Esophagus mucosa (tissue), 1 donor: ENCODE results near the gene POLD4. TPM values are rescaled to one million over a fixed set of nuclear protein-coding genes. Genes with fewer than 3 reads are reported as not detected.
A peak's percentile ranks its signal among the peaks of the same experiment; 100 is the strongest.
"Not testable (repeated sequence)": the region's sequence is repeated elsewhere in the genome, so short reads cannot be mapped to it uniquely, and the experiment has no call there.

Source experiments
- ATAC-seq: fragments of 200-7000 bp; cut with Tn5 transposase; one replicate; pipeline ENCODE4 v1.9.1; 2020
- total RNA-seq: library from RNA; stranded (reverse); gene quantifications from one replicate; pipeline ENCODE4 v1.2.4, GENCODE V29; 2023
- donor health status: DM: yes; HTN: yes; CAD: no.

Gene POLD4
- total RNA-seq: 61.7 TPM

DNA sequence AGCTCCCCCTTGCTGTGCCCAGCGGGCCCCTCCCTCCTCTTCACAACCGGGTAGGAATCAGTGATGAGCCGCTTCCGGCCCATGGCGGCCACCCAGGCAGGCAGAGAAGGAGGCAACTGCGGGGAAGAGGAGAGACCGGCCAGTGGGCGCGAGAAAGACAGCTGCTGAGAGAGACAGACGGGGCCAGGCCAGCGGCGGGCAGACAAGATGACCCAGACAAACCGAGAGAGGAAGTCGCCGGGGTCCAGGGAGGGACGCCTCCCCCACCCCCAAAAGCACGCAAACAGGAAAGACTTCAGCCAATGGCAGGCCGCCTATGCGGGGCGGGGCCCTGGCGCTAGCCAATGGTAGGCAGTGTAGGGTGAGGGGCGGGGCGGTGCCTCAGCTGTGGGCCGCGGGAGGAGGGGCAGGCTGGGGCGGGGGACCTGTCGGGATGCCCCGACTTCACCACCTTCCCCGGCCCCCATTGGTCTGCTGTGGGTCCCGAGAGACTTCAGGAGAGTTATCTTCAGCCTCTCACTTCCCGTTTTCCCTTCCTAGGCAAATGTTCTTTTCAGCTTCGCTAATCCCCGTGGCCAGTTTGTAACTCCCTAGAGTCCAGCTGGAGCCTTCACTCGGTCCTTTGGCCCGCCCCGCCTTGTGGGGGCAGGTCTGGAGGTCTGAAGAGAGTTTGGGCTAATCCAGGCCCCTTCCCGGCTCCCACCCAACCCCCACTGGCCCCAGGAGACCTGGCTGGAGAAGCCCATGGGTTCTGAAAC, at the start of gene POLD4:
POLD4 (minus strand) TSS at position 230 of the 758 bp plus-strand sequence; CDS start at position 83, 147 bp downstream.
- ATAC-seq: peak; percentile 86

GRCh38 chr11:67403085-67403484, 49.7 kb upstream of the POLD4 start:
- not testable (repeated sequence) for ATAC-seq

- not testable (repeated sequence) for ATAC-seq
These were observed 49.0 kb upstream of the POLD4 start for GRCh38 chr11:67402192-67402839.

- ATAC-seq: peak; percentile 89
These were observed 48.3 kb upstream of the POLD4 start, which contains the start of gene PPP1CA for GRCh38 chr11:67401495-67402191. PPP1CA (minus strand) TSS chr11:67401858; CDS start chr11:67401782, 76 bp downstream.

DNA sequence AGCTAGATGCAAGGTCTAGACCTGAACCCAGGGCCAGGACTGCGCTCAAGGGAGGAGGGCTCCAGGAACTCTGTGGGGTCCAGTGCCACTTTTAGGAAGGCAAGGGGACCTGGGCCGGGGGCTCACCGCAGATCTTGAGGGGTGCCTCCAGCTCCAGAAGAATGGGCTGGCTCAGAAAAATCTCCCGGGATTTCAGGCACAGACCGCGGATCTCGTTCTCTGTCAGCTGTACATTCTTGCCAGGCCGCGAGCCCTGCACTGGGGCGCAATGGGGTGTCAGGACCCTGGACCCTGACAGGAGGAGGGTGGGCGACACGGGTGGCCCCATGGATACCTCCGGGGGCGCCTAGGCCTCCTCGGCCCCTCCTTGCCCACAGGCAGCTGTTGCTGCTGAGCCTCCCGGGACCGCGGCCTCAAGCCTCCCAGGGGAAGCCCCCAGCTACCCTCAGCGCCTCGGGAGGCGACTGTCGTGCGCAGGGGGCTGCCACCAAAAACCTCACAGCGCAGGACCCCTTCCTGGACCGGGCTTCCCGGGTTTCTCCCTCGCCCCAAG, 47.7 kb upstream of the POLD4 start:
- peak; percentile 3 for ATAC-seq

GRCh38 chr11:67400251-67400941, 47.0 kb upstream of the POLD4 start:
- ATAC-seq: no peak

DNA sequence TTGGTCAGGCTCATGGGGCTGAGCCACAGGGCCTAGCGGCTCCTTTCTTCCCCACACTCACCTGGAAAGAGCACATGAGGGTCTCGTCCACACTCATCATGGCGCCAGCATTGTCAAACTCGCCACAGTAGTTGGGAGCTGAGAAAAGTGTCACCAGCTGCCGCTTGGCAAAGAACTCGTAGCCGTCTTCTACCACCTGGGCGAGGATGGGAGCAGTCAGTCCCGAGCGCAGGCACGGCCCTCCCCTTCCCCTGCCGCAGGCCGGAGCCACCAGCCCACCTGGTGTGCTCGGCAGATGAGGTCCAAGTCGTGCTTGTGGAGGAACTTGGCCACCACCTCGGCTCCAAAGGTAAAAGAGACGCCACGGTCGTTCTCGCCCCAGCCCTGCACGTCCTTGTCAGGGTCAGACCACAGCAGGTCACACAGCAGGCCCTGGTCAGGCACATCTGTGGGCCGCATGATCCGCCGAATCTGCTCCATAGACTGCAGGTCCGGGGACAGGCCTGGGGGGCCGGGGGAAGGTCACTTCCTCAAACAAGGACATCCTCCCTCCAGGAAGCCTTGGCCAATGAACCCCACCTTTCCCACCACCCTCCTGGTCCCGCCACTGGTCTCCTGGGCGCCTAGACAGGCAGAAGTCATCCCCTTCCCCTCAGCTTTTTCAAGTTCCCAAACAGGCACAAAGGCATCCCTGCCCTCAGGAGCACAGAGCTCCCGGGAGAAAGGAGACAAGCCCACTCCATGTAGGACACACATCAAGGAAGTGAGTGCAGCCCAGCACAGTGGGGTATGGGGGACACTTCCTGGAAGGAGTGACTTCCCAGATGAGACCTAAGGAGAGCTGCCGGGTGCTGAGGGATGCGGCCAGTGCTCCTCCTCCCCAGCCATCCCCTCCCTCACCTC, 45.6 kb upstream of the POLD4 start:
- ATAC-seq: no peak

DNA sequence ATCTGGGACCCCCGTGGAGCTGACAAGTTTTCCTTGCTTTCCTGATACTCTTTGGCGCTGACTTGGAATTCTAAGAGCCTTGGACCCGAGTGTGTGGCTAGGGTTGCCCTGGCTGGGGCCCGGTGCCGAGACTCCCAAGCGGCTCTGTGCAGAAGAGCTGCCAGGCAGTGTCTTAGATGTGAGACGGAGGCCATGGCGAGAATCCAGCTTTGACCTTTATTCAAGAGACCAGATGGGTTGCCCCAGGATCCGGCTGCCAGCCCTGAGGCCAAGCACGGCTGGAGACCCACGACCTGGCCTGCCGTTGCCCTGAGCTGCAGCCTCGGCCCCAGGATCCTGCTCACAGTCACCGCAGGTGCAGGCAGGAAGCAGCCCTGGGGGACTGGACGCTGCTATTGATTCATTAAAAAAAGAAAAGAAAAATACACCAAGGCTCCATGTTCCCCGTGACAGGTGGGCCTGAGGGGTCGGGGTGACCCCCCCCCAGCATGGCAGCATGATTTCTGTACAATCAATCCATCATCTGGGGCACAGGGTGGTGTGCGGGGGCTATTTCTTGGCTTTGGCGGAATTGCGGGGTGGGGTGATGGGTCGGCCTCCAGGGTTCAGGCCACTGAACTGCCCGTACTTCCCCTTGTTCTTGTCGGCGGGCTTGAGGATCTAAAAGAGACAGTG, 44.8 kb upstream of the POLD4 start:
- no peak for ATAC-seq

- no peak for ATAC-seq
These were observed 44.2 kb upstream of the POLD4 start for GRCh38 chr11:67397536-67397935.

GRCh38 chr11:67396587-67397389, 43.4 kb upstream of the POLD4 start:
- ATAC-seq: no peak

DNA sequence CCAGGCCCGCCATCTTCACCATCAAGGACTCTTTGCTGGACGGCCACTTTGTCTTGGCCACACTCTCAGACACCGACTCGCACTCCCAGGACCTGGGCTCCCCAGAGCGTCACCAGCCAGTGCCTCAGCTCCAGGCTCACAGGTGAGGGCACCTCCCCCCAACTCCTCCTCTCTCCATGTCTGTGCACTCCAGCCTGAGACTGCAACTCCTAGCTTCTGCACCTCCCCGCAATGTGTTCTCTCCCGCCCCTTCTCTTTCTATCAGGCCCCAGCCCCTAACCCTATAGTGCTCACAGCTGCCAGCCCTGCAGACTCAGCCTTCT, 42.9 kb upstream of the POLD4 start:
- ATAC-seq: no peak

- ATAC-seq: no peak
These were observed 42.4 kb upstream of the POLD4 start for GRCh38 chr11:67395555-67396258.

GRCh38 chr11:67393990-67394389, 40.6 kb upstream of the POLD4 start:
- ATAC-seq: no peak

DNA sequence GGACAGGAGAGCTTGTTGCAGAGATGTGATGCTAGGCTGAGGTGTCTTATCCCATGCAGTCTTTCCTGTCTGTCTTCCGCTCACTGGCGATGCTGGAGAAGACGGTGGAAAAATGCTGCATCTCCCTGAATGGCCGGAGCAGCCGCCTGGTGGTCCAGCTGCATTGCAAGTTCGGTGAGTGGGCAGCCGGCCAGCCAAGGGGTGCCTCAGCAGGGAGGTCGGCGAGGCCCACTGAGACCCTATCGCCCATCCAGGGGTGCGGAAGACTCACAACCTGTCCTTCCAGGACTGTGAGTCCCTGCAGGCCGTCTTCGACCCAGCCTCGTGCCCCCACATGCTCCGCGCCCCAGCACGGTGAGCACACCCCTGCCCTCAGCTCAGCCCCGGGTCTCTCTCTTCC, 40.1 kb upstream of the POLD4 start:
- ATAC-seq: no peak

- peak; percentile 2 for ATAC-seq
These were observed 38.9 kb upstream of the POLD4 start for GRCh38 chr11:67392183-67392715.

DNA sequence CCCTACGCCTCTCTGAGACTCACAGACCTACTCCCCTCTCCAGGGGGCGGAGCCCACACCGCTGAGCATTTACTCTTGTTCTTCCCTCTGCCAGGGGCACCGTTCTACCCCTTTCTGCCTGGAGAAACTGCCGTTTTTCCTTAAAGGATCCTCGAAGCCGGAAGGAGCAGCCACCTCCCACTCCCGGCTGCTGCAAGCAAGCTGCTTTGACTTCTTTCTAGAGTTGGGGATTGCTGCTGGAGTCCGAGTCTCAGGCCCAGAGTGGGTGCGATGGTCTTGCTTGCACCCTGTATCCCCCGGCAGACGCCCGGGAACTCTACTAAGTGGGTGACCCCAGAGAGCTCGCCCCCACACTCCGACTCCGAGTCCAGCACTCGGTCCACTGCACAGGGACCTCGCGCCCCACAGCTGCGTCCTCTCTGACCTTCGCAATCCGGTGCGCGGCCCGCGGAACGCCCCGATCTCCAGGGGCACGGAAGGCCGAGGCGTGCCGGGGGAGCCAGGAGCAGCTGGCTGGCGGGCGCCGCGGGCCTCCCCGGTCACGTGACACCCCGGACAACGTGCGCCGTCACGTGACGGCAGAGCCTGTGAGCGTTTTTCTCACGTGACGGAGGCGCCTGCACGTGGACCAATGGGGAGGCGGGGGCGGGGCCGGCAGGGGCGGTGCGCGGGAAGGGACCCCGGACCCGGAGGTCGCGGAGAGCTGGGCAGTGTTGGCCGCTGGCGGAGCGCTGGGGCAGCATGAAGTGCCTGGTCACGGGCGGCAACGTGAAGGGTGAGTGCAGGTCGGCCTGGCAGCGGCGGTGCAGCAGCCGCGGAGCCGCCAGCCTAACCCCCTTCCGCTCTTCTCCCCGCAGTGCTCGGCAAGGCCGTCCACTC, 38.2 kb upstream of the POLD4 start, which contains the start of gene RAD9A:
RAD9A (plus strand) TSS at position 683 of the 879 bp plus-strand sequence; CDS start at position 742, 59 bp downstream.
- peak; percentile 77 for ATAC-seq

- ATAC-seq: no peak
These were observed 37.6 kb upstream of the POLD4 start for GRCh38 chr11:67390947-67391303.

DNA sequence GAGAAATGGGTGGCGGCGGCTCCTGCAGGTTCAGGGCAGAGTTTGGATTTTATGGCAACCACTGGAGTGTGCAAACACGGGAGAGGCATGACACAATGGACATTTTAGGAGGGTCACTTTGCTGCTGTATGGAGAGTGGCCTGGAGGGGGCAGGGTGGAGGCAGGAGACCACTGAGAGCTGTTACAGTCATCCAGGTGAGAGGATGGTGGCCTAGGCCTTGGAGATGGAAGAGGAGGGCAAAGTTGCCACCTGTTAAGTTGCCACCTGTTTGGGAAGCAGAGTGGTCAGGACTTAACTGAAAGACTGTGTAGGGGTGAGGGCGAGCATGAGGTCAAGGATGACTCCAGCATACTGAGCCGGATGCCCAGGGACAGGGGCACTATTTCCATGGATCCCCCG, 36.1 kb upstream of the POLD4 start:
- ATAC-seq: no peak
